CD4-positive, alpha-beta T cell (primary cell): ENCODE measurements around the gene GJA8. TPM values are rescaled to one million over a fixed set of nuclear protein-coding genes. Genes with fewer than 3 reads are reported as not detected.

ENCODE experiments used
- ATAC-seq: fragments of 200-7000 bp; cut with Tn5 transposase; one replicate; pipeline ENCODE4 v1.10.0; 2022; ENCODE audit warnings: mild to moderate bottlenecking; ENCODE audit not compliant: poor library complexity
- CTCF ChIA-PET: fragments of 350-600 bp; sonication (Branson Sonifier 250); formaldehyde crosslinking; loops from one replicate; lab custom pipeline; 2021; ENCODE audit warnings: antibody characterized with exemption, inconsistent platforms; lab: Charles Lee
- POLR2A ChIA-PET: fragments of 350-600 bp; sonication (Branson Sonifier 250); formaldehyde crosslinking; loops from one replicate; lab custom pipeline; 2021; ENCODE audit warnings: antibody characterized with exemption, inconsistent platforms; lab: Charles Lee
- DNase-seq, 14 experiments: peaks; one replicate each; pipeline ENCODE4 v3.0.0-alpha.2; 2013 to 2020; ENCODE audit warnings: mixed read lengths in 2 of 14
- H3K27ac ChIP-seq, 2 donors: one replicate each; pipeline versions ENCODE4 v1.5.1 to v1.7.0; 2013; ENCODE audit warnings: low read length in 2 of 2, low read depth in 1 of 2, mild to moderate bottlenecking in 1 of 2
- H3K27me3 ChIP-seq, 2 experiments: 1 replicate in 1 of 2; 2 replicates in 1 of 2; pipeline versions ENCODE4 v1.6.1 to v1.7.0; 2013; ENCODE audit warnings: low read length in 2 of 2, control low read depth in 1 of 2, mild to moderate bottlenecking in 1 of 2, moderate library complexity in 1 of 2; ENCODE audit not compliant: insufficient read depth in 2 of 2, control insufficient read depth in 1 of 2
- H3K36me3 ChIP-seq: one replicate; pipeline ENCODE4 v1.6.1; 2013; ENCODE audit warnings: low read length, control low read depth; ENCODE audit not compliant: insufficient read depth
- H3K4me1 ChIP-seq: one replicate; pipeline ENCODE4 v1.6.1; 2013; ENCODE audit warnings: low read length, control low read depth; ENCODE audit not compliant: insufficient read depth
- H3K4me3 ChIP-seq: one replicate; pipeline ENCODE4 v1.5.1; 2013; ENCODE audit warnings: mild to moderate bottlenecking, low read length, moderate library complexity
- H3K9me3 ChIP-seq, 2 experiments: 1 replicate in 1 of 2; 2 replicates in 1 of 2; pipeline versions ENCODE4 v1.6.1 to v1.7.0; 2013; ENCODE audit warnings: low read length in 2 of 2, mild to moderate bottlenecking in 2 of 2, control low read depth in 1 of 2, moderate library complexity in 1 of 2; ENCODE audit not compliant: control insufficient read depth in 1 of 2, insufficient read depth in 1 of 2
- H3K27ac Mint-ChIP-seq: one replicate; pipeline ENCODE4 v1.8.0; 2020; ENCODE audit warnings: mixed read lengths
- H3K27me3 Mint-ChIP-seq: one replicate; pipeline ENCODE4 v1.8.0; 2021; ENCODE audit warnings: mixed read lengths
- H3K36me3 Mint-ChIP-seq: one replicate; pipeline ENCODE4 v1.8.0; 2021; ENCODE audit warnings: low read depth, mixed read lengths
- H3K4me1 Mint-ChIP-seq: one replicate; pipeline ENCODE4 v1.8.0; 2021; ENCODE audit warnings: low read depth, mixed read lengths
- H3K4me3 Mint-ChIP-seq: one replicate; pipeline ENCODE4 v1.8.0; 2020; ENCODE audit warnings: mild to moderate bottlenecking, mixed read lengths
- H3K9me3 Mint-ChIP-seq: one replicate; pipeline ENCODE4 v1.8.0; 2020; ENCODE audit warnings: mixed read lengths
- intact Hi-C, 2 experiments: fragments of 100-400 bp; cut with DNase I in 1 of 2; cut with micrococcal nuclease in 1 of 2; formaldehyde crosslinking; loops; one replicate each; pipeline versions ENCODE4 v1.15.1 to v1.9.0; 2023 to 2025; cut with DNase I, micrococcal nuclease
- total RNA-seq, 174 experiments: library from RNA in 2 of 174; stranded (reverse) in 2 of 174; gene quantifications; one replicate each; pipeline ENCODE4 v1.2.3 and lab custom pipeline; 2021 to 2026
- TF ChIP-seq, protein P1 (sequence below): fragments of 200-600 bp; IDR thresholded peaks from one replicate; pipeline ENCODE4 v1.8.0; 2022; ENCODE audit warnings: antibody characterized with exemption, mild to moderate bottlenecking

The GJA8 gene
- total RNA-seq, 2 experiments from 2014 or later = not detected

- ChIA-PET POLR2A (no interaction called here), CTCF (interaction anchor here (0.6 to 1.5 kb wide), 3 partner anchors 387 to 617 kb away, joined by 3 to 5 read pairs (median 3); no protein-coding TSS in a partner anchor)
- Histone ChIP-seq H3K4me3 (no peak overlapping the region), H3K4me1 (peaks cover 2% of the 10 kb centered on the region), H3K27ac (no peak overlapping the region), H3K27me3 (no peaks in the 10 kb centered on the region), H3K36me3 (no peaks in the 10 kb centered on the region), H3K9me3 (no peaks in the 10 kb centered on the region)
- Mint-ChIP-seq H3K27me3 (peaks cover 5% of the 10 kb centered on the region), H3K4me3 (no peak overlapping the region), H3K9me3 (no peaks in the 10 kb centered on the region), H3K4me1 (peaks cover 8% of the 10 kb centered on the region), H3K27ac (no peak overlapping the region), H3K36me3 (no peaks in the 10 kb centered on the region)
- TF ChIP-seq, protein P1, sequence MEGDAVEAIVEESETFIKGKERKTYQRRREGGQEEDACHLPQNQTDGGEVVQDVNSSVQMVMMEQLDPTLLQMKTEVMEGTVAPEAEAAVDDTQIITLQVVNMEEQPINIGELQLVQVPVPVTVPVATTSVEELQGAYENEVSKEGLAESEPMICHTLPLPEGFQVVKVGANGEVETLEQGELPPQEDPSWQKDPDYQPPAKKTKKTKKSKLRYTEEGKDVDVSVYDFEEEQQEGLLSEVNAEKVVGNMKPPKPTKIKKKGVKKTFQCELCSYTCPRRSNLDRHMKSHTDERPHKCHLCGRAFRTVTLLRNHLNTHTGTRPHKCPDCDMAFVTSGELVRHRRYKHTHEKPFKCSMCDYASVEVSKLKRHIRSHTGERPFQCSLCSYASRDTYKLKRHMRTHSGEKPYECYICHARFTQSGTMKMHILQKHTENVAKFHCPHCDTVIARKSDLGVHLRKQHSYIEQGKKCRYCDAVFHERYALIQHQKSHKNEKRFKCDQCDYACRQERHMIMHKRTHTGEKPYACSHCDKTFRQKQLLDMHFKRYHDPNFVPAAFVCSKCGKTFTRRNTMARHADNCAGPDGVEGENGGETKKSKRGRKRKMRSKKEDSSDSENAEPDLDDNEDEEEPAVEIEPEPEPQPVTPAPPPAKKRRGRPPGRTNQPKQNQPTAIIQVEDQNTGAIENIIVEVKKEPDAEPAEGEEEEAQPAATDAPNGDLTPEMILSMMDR = peak; percentile 68
- DNase-seq (peak; percentile 33 to 73 (median 52)), ATAC-seq (peak; percentile 65)
- intact Hi-C loops = loop anchor here in 1 of 2 experiments (1.0 to 5.0 kb wide), 2 partner anchors 373 to 616 kb away; no protein-coding TSS in a partner anchor
These were observed 12.3 kb upstream of the GJA8 start for GRCh38 chr1:147890177-147890790.

DNA sequence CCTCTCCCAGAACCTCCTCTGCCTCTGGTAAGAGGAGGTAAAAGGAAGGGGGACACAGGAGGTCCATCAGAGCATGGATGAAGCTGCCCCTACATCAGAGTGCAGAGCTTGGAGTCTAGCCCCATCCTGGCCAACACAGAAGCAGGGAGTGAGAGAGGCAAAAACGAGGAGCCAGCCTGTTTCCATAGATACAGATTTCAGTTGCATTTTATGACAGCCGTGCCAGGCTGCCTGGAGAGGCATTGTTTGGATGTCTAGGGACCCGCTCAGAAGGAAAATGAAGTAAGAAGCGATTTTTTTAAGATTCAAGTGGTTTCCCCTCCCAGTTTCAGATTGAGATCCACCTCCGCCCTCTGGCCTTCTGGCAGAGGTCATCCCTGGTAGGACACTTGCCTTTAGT, 11.5 kb upstream of the GJA8 start:
- Mint-ChIP-seq H3K27me3 (peaks cover 5% of the 10 kb centered on the region), H3K9me3 (no peaks in the 10 kb centered on the region), H3K27ac (no peak overlapping the region), H3K4me3 (no peak overlapping the region), H3K4me1 (peaks cover 8% of the 10 kb centered on the region), H3K36me3 (no peaks in the 10 kb centered on the region)
- POLR2A ChIA-PET = no interaction called here
- Histone ChIP-seq H3K4me1 (peaks cover 2% of the 10 kb centered on the region), H3K27ac (no peak overlapping the region), H3K27me3 (no peaks in the 10 kb centered on the region), H3K36me3 (no peaks in the 10 kb centered on the region), H3K4me3 (no peak overlapping the region), H3K9me3 (no peaks in the 10 kb centered on the region)
- CTCF ChIA-PET = no interaction called here
- DNase-seq = no peak
- intact Hi-C loops = loop anchor here in 1 of 2 experiments (5.0 kb wide), 1 partner anchor 374 kb away; no protein-coding TSS in a partner anchor
- ATAC-seq = no peak
- TF ChIP-seq, protein P1 = no peak

GRCh38 chr1:147892216-147892615, 10.4 kb upstream of the GJA8 start:
- H3K4me3 Mint-ChIP-seq = no peak overlapping the region

More at GRCh38 chr1:147892216-147892615, 10.4 kb upstream of the GJA8 start:
- peaks cover 8% of the 10 kb centered on the region for H3K4me1 Mint-ChIP-seq
- ChIA-PET POLR2A (interaction anchor here (1.0 to 1.2 kb wide), 2 partner anchors 293 to 618 kb away, joined by 3 read pairs; no protein-coding TSS in a partner anchor), CTCF (interaction anchor here (0.6 to 1.8 kb wide), 14 partner anchors 9 to 619 kb away, joined by 3 to 21 read pairs (median 5); partner anchors contain the start of genes BCL9 and GJA8)
- DNase-seq = peak in 2 of 14 experiments; percentile 5 to 8
- TF ChIP-seq, protein P1 = no peak
- ATAC-seq = no peak
- H3K36me3 Mint-ChIP-seq = no peaks in the 10 kb centered on the region
- no peaks in the 10 kb centered on the region for H3K9me3 Mint-ChIP-seq
- Histone ChIP-seq H3K27me3 (no peaks in the 10 kb centered on the region), H3K27ac (no peak overlapping the region), H3K4me1 (peaks cover 2% of the 10 kb centered on the region), H3K4me3 (no peak overlapping the region), H3K9me3 (no peaks in the 10 kb centered on the region), H3K36me3 (no peaks in the 10 kb centered on the region)
- no peak overlapping the region for H3K27ac Mint-ChIP-seq
- H3K27me3 Mint-ChIP-seq = peaks cover 5% of the 10 kb centered on the region
- intact Hi-C loops = loop anchor here (1.0 to 5.0 kb wide), 7 partner anchors 168 to 619 kb away; no protein-coding TSS in a partner anchor
